Right lung (tissue), 5 donors: ENCODE measurements around the gene PROM2. TPM values are rescaled to one million over a fixed set of nuclear protein-coding genes. Genes with fewer than 3 reads are reported as not detected.

Experiments used
- polyA plus RNA-seq, 5 donors: library from polyadenylated mRNA; unstranded; fragments of 120-200 nt; gene quantifications; one replicate each; pipeline versions ENCODE4 v1.2.1 to v1.2.3, GENCODE V29; 2013; ENCODE audit warnings: inconsistent platforms in 1 of 5, low replicate concordance in 1 of 5; ENCODE audit not compliant: insufficient read length in 5 of 5, insufficient read depth in 1 of 5

The PROM2 gene
- polyA plus RNA-seq, 5 donors: 8.5 to 14.6 (median 14.2) TPM

Other genes starting within 250 kb of the PROM2 start
- gene MAL, start 248.7 kb upstream of the PROM2 start, polyA plus RNA-seq: 1 to 10 TPM in 2 of 5 donors, under 1 TPM in 3; 0.51 to 2.4 (median 0.78) TPM
- gene MRPS5, start 152.6 kb upstream of the PROM2 start, polyA plus RNA-seq: 100 to 1,000 TPM in 1 of 5 donors, 10 to 100 TPM in 4; 81.2 to 103 (median 88.0) TPM
- 10 to 100 TPM; 35.1 to 48.7 (median 41.3) TPM for gene ZNF514, start 114.6 kb upstream of the PROM2 start, polyA plus RNA-seq
- gene ZNF2, start 108.6 kb upstream of the PROM2 start, polyA plus RNA-seq: 1 to 10 TPM; 5.6 to 9.1 (median 8.2) TPM
- gene ZNF892, start 66.9 kb upstream of the PROM2 start, polyA plus RNA-seq: 1 to 10 TPM; 2.5 to 5.7 (median 4.2) TPM
- gene KCNIP3, start 22.9 kb downstream of the PROM2 start, polyA plus RNA-seq: 10 to 100 TPM in 1 of 5 donors, 1 to 10 TPM in 4; 6.2 to 10.0 (median 7.4) TPM
- gene FAHD2A, start 128.3 kb downstream of the PROM2 start, polyA plus RNA-seq: 10 to 100 TPM; 33.5 to 46.3 (median 38.4) TPM
- gene TRIM43B, start 210.3 kb downstream of the PROM2 start, polyA plus RNA-seq: not detected